GM19468 (cell line): ENCODE measurements around the gene SEL1L.
"Not testable (repeated sequence)": the region's sequence is repeated elsewhere in the genome, so short reads cannot be mapped to it uniquely, and the experiment has no call there.

ENCODE experiments used
- ATAC-seq: cut with Tn5 transposase; IDR thresholded peaks from one replicate; pipeline ENCODE4 v1.9.1; 2021; ENCODE audit warnings: mild to moderate bottlenecking, moderate library complexity, moderate number of reproducible peaks; ENCODE audit not compliant: unreplicated experiment; ENCODE audit errors: extremely low read depth

Gene SEL1L

GRCh38 chr14:81450976-81451375 lies 82.7 kb downstream of the SEL1L start:
- no peak for ATAC-seq

GRCh38 chr14:81450100-81450531 lies 83.5 kb downstream of the SEL1L start:
- ATAC-seq = no peak

DNA sequence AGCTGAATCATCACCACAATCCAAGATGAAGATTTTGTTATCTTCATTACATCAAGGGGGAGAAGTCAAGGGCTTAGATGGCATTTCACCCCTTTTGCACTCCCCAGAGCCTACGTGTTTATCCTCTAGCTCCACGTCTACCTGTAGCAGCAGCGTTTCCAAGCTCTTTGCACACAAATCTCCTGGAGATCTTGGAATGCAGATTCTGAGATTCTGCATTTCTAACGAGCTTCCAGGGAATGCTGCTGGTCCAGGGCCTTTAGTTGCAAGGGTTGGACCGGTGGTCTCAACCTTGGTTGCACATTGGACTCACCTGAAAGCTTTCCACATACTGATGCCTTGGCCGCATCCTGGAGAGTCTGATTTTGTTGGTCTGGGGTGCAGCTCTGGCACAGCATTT lies 84.1 kb downstream of the SEL1L start:
- ATAC-seq = no peak

DNA sequence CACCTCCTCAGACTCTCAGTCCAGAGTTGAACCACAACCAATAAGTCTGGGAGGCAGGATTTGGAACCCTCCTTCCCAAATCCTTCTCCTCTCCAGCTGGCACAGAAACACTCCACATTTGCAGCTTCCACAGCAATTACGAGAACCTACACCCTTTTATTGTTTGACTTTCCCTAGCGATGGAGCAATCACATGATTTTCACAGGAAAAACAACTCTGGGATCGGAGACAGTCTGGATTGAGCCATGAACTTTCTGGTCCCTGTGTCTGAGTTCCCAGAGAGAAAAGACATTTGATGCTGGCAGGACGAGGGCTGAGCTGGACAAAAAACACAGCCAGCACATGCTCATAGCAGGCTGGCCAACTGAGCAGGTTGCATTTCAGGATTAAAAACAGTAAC lies 84.5 kb downstream of the SEL1L start:
- no peak for ATAC-seq

DNA sequence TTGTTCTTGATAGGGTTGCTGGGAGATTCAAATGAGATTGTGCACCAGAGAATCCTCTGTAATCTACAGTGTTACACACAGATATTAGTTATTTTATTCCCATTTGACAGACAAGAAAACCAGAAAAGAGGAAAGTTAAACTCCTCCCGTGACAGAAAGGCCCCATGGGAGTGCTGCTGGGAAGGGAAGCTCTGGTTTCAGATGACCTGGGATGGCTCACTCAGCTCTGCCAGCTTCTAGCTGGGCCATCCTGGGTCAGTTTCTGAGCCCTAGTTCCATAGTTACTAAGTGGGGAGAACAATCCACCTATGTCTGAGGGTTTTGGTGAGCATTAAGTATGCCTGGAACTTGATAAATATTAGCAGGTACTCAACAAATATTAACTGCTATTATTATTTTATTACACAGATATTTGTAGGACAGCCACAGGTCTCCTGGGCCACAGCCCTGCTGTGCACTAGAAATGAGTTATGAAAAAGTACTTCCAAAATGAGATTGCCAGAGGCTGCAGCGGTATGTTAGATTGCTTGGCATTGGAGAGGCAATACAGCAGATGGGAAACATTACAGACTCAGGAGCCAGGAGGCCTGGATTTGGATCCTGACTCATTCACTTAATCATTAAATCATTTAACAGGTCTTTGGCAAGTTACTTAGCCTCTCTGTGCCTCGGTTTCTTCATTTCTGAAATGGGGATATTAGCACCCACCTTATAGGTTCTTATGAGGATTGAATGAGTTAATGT lies 86.5 kb downstream of the SEL1L start:
- no peak for ATAC-seq

GRCh38 chr14:81446279-81447007 lies 87.2 kb downstream of the SEL1L start:
- ATAC-seq = no peak

DNA sequence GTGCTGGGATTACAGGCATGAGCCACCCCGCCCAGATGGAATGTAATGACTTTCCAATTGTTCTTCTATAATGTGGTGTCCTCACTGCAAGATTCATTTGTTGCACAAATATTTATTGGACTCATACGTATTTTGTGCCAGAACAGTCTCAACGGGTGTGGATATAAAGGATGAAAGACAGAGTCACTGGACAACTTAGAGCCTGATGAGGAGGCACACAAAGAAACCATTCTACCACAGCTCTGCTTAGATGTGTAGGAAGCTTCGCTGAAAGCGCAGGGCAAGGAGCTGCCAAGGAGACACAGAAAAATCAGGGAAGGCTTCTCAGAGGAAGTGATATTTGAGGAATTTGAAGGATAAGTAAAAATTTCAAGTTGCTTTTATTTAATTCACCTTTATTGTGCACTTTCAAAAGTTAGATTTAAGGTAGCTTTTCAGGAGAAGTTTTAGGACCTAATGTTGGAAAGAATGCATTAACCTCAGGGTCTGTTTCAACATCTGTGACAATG lies 92.0 kb downstream of the SEL1L start:
- ATAC-seq = no peak

DNA sequence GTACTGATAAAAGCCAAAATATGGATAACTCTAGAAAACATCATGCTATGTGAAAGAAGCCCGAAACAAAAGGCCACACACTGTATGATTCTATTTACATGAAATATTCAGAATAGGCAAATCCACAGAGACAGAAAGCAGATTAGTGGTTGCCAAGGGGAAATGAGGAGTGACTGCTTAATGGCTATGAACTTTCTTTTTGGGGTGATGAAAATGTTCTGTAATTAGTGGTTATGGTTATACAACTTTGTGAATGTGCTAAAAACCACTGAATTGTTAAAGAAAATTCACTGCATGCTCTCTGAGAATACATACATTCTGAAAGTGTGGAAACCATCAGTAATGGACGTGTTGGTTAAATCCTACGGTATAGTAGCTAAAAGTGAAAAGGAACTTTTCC lies 93.6 kb downstream of the SEL1L start:
- no peak for ATAC-seq

DNA sequence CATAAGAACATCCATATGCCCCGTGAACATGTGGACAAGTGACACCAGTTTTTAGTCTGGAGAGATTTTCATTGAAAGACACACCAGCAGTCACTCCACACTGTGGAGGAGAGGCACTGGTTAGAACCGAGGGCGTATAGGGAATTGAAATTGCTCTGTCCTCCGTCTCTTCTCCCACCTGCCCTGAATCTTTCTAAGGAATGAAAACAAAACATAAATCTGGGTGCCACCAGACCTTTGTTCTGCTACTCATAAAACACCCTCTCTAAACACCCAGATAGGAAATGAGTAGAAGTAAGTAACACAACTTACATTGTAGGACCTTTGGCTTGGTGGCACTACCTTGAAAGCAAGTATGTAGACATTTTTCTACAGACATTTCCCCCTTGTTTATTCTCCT lies 96.4 kb downstream of the SEL1L start:
- no peak for ATAC-seq

DNA sequence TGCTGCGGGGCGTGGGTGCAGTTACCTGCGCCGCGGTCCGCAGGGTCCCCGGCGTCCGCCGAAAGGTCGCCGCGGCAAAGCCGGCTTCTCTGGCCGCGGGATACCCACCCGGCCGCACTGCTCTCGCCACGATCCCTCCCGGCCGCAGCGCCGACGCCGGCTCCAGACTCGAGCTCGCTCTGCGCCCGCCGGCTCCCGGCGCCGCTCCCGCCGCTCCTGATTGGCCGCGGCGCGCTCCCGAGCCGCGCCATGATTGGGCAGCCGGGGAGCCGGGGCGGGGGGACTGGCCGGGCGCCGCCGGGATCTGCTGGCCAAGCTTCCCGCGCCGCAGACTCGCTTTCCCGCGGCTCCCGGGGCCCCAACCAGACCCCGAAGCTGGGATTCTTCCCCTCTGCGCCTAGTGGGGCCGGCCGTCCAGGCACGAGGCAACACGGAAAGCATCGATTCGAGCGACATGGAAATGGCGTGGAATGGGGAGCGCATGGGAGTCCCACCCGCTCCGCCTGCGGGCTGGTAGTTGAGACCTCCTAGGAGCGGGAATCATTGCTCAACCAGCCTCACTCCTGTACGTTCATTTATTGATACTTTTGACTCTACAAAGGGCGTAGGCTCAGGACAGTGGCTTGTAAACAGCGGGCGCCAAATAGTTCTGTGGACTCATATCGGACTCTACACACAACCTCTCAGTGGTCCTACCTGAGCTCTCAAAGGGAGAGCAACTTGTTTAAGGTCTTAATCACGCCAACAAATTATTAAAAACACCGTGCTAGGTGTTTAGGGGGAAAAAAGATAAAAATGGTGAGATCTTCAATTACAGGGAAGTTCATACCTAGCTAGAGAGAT lies 97.1 kb downstream of the SEL1L start:
- peak; percentile 52 for ATAC-seq

- no peak for ATAC-seq
These were observed 98.0 kb downstream of the SEL1L start for GRCh38 chr14:81435391-81436295.

DNA sequence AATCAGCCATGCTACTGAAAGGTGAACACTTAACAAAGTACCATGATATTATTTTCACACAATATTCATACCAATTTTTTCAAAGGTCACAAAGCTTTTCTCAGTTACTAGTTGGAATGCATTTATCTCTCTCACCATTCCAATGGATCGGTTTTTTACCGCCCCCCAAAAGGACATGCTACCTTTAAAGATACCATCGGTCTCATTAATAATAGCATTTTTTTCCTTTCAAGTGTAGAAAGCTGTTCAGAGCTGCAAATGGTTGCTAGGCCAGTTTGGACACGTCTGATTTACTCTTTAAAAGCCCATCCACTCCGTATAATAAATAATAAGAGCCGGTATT lies 98.6 kb downstream of the SEL1L start:
- no peak for ATAC-seq

- ATAC-seq = no peak
These were observed 99.4 kb downstream of the SEL1L start for GRCh38 chr14:81434230-81434629.

GRCh38 chr14:81433378-81433777 lies 100.3 kb downstream of the SEL1L start:
- no peak for ATAC-seq

DNA sequence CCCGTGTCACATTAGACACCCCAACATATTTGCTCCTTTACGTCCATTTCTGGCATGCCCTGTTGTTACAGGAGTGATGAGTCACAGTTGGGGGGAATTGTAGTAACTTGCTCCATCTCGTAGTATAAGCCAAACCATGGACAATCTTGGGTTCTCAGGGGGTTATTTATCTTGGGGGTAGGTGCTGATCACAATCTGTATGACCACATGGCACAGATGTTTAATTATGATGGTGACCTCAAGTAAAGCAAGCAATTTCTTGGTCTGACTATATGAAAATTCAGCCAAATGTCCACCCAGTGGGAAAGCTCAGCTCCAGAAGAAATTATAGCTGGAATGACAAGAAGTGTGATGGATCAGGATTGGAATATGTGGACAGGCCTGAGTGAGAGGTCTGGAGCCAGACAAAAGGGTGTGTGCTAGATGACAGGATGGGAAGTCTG lies 101.4 kb downstream of the SEL1L start:
- ATAC-seq = no peak

GRCh38 chr14:81430235-81430634 lies 103.4 kb downstream of the SEL1L start:
- ATAC-seq = no peak

DNA sequence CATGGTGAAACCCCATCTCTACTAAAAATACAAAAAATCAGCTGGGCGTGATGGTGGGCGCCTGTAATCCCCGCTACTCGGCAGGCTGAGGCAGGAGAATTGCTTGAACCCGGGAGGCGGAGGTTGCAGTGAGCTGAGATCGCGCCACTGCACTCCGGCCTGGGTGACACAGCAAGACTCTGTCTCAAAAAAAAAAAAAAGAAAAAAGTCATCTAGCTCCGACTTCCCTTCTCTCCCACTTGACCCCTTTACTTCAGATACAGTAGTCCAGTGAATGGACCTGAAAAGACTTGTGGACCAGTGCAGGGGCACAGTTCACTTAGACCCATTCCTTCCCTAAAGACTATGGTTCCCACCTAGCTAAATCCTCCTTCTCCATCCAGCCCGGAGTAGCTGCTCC lies 103.9 kb downstream of the SEL1L start:
- not testable (repeated sequence) for ATAC-seq

DNA sequence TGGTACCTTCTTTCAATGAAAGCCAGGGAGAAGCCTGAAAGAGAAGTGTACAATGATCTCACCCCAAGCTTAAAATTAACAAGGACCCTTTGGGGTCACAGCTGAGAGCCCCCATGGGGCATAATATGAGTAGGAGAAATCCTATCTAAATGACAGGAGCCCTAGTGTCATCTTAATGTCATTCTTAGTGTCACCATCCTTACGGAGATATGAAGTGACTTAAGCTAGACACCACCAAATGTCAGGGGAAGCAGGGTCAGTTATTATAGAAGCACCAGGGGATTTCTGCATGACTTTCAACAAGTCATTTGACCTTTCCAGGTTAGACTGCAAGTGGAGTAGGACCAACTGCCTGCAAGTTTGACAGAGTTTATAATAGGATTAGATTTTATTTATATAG lies 104.6 kb downstream of the SEL1L start:
- ATAC-seq = no peak

DNA sequence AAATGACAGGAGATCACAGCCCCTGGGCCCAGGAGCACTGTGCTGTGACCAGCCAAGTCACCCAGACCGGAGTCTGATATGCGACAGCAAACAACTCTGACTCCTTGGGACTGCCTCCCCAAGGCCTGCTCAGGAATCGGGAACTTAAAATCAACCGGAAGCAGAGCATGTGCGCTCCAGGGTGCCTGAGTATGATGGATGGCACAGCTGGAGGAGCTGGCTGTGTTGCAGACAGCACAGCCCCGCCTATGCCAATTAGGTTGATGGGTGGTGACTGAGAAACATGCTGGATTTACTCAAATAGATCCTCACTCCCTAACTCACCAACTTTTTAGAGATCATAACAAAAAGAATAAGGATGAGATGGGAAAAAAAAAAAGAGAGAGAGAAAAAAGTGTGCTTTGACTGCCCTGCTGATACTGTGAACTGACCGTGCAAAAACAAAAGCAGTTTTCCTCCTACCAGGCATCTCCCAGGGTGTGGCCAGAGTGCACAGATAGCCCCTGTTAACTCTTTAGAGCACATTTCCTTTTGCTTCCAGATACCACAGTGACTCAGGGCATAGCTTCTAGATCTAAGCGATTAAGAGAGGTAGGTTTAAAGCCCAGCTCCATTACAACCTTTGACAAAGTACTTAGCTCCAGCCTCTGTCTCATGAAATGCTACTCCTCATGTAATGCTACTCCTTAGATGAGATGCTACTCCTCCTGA lies 106.2 kb downstream of the SEL1L start:
- ATAC-seq = no peak
